ENCODE results near the gene HIC2. TPM values are rescaled to one million over a fixed set of nuclear protein-coding genes. Genes with fewer than 3 reads are reported as not detected.

HIC2 gene
- total and polyA plus RNA-seq, 7 donors = 0.94 to 3.2 (median 2.2) TPM

DNA sequence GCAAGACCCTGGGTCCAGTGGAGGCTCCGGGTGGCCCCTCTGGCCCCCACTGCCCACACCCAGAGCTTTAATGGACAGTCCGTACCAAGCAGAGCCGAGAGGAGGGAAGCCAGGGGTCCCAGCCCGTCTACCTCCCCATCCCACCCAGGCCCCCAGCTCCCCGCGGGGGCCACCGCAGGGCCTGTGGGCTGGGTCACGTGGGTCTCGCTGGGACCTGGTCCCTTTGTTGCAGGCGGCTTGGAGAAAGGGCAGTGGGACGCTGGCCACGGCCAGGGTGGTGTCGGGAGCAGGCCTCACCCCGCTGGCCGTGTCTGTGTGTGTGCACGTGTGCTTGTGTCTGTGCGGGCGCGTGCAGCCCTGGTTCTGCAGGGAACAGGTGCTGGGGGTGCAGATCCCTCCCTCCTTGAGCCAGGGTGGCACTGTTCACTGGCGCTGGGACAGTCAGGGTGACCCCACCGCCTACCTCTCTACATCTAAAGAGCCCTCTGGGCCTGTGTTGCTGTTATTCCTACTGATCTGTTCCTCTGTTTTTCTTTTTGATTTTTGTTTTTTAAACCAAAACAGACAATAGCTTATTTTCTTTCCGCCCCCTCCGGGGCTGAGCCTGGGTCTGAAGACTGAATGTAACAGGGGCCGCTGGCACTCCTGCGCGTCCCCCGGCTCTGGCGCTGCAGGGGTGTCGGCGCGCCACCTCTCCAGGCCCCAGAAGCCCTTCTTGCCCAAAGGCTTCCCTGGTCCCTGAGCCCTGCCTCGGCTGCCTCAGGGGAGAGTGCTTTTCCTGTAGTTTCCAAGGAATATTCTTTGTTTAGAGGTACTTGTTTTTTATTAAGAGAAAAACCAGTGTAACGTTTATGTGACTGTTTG lies 29.9 kb downstream of the HIC2 start:
- 94 to 97% (median 95%) methylated on average over 29 to 33 of the region's 33 CpGs for WGBS, 3 donors
- intact Hi-C loops (cut with DNase I) = no loop called here
- DNase-seq = peak in 1 of 2 donors; percentile 5
- no peak for ATAC-seq
- Histone ChIP-seq H3K4me1 (peaks cover 7% of the 10 kb centered on the region), H3K27ac (no peak overlapping the region), H3K36me3 (ENCODE audit: insufficient read depth in 1 of 2, low read depth in 1 of 2) (peaks cover 0 to 26% of the 10 kb centered on the region in 2 donors), H3K27me3 (ENCODE audit: insufficient read depth in 3 of 3, low read length in 2 of 3) (no peaks in the 10 kb centered on the region), H3K4me3 (no peak overlapping the region), H3K9me3 (no peaks in the 10 kb centered on the region)
- TF ChIP-seq, protein P1, sequence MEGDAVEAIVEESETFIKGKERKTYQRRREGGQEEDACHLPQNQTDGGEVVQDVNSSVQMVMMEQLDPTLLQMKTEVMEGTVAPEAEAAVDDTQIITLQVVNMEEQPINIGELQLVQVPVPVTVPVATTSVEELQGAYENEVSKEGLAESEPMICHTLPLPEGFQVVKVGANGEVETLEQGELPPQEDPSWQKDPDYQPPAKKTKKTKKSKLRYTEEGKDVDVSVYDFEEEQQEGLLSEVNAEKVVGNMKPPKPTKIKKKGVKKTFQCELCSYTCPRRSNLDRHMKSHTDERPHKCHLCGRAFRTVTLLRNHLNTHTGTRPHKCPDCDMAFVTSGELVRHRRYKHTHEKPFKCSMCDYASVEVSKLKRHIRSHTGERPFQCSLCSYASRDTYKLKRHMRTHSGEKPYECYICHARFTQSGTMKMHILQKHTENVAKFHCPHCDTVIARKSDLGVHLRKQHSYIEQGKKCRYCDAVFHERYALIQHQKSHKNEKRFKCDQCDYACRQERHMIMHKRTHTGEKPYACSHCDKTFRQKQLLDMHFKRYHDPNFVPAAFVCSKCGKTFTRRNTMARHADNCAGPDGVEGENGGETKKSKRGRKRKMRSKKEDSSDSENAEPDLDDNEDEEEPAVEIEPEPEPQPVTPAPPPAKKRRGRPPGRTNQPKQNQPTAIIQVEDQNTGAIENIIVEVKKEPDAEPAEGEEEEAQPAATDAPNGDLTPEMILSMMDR (IDR thresholded peaks at IDR 0.05) = no peak

DNA sequence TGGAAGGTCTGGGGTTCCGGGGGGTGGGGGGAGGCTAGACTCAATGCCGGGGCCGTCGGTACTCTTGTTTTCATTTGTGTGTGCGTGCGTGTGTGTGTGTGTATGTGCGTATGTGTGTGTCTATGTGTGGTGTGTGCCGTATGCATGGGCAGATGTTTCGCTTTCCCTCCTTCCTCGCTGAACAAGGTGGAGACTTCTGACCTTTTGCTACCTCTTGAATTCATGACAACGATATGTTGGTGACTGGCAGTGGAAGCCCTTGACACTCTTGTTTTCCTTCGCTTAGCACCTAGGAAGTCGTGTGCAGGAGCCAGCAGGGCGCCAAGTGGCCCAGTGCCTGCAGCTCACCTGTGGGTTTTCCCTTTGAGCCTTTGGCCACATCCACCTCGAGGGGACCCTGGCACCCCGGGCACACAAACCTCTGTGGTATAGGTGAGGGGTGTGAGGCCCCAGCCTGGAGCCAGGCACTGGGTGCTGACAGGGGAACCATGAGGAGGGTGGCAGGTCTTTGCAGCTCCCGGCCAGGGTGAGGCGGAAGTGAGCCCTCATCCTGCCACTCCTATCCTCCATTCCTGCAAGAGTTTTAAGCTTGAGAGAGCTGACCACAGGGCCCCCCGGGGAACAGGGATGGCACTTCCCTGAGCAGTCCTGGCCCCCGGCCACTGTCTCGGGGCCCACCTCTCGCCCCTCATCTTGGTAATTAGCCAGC lies 30.7 kb downstream of the HIC2 start:
- peaks cover 0 to 26% of the 10 kb centered on the region in 2 donors for H3K36me3 ChIP-seq (ENCODE audit: insufficient read depth in 1 of 2, low read depth in 1 of 2)
- DNase-seq = peak; percentile 10 to 41
- WGBS, 3 donors = 93 to 94% (median 94%) methylated on average over 22 of the region's 22 CpGs

DNA sequence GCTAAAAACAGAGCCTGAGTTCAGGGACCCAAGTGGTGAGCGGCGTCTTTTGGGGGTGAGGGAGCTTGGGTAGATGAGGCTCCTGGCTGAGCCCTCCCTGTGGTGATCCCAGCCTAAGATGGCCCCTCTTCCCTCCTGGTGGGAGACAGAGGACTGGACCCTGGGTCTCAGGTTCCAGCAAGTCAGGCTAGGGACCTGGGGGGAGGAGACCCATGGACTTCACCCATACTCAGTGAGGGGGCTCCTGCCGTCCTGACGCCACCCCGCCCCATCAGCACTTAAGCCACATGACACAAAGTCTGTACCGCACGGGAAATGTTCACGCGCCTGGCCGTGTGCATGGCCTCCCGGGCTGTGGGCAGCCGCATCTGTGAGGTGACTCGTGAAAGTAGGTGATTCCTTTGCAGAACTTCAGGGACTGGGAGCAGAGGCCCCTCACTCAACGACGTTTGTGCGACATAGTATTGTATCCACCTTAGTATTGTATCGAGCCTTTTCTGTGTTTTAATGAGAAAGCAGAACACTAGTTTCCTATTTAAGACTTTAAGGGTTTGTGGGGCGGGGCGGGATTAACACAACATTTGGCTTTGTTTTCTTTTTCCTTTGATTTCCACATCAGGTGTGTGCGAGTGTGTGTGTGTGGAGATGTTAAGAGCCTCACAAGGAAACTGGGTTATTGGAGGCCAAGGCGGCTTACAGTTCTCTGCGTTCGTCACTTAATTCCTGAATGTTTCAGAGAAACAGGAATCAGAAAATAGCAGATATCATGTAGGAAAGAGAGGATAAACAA lies 31.7 kb downstream of the HIC2 start:
- H3K27ac ChIP-seq = no peak overlapping the region
- no peaks in the 10 kb centered on the region for H3K27me3 ChIP-seq (ENCODE audit: insufficient read depth in 3 of 3, low read length in 2 of 3)
- no peaks in the 10 kb centered on the region for H3K9me3 ChIP-seq
- DNase-seq (peak; percentile 7 to 48), ATAC-seq (no peak)
- TF ChIP-seq, protein P1 (IDR thresholded peaks at IDR 0.05) = no peak
- no peak overlapping the region for H3K4me3 ChIP-seq
- peaks cover 0 to 26% of the 10 kb centered on the region in 2 donors for H3K36me3 ChIP-seq (ENCODE audit: insufficient read depth in 1 of 2, low read depth in 1 of 2)
- intact Hi-C loops (cut with DNase I) = no loop called here
- no peaks in the 10 kb centered on the region for H3K4me1 ChIP-seq
- 94 to 95% (median 94%) methylated on average over 23 of the region's 23 CpGs for WGBS, 3 donors

More for the DNA sequence above, 30.7 kb downstream of the HIC2 start:
- TF ChIP-seq, protein P1 (IDR thresholded peaks at IDR 0.05) = no peak
- intact Hi-C loops (cut with DNase I) = no loop called here
- no peaks in the 10 kb centered on the region for H3K9me3 ChIP-seq
- H3K27me3 ChIP-seq (ENCODE audit: insufficient read depth in 3 of 3, low read length in 2 of 3) = no peaks in the 10 kb centered on the region
- ATAC-seq = no peak
- no peak overlapping the region for H3K4me3 ChIP-seq
- peaks cover 6% of the 10 kb centered on the region for H3K4me1 ChIP-seq
- no peak overlapping the region for H3K27ac ChIP-seq

DNA sequence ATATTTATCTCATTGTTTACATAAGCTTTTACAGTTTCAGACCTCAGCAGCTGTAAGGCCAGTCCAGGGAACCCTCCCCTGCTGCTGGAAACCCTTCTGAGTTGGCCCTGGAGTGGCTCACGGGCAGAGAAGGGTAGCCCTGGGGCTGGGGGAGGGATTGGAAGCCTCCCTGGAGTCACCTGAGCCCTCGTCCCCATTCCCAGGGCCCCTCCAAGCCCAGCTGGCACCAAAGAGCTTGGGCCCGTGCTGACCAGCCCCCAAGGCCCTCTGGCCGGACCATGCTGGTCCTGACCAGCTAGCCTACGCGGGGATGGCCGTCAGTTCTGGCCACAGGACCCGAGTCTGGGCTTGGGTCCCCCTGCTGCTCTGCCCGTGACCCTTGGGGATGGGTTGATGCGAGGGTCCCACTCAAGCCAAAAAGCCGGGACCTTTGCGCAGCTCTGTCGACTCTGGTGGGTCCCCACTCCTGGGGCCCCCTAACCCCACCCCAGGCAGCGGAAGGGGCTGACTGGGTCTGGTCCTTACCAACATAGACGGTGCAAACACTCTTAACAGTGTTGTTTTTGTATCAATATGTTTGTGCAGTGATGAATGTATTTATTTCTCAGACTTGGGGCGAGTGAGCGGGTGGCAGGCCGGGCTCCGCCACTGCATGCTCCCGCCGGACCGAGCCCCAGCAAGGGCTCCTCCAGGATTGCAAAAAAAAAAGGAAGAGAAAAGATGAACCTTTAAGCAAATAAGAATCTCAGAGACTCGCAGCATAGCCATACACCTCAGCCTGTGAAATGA lies 32.6 kb downstream of the HIC2 start:
- Histone ChIP-seq H3K36me3 (ENCODE audit: insufficient read depth in 1 of 2, low read depth in 1 of 2) (peaks cover 0 to 26% of the 10 kb centered on the region in 2 donors), H3K4me3 (no peak overlapping the region), H3K27me3 (ENCODE audit: insufficient read depth in 3 of 3, low read length in 2 of 3) (no peaks in the 10 kb centered on the region), H3K27ac (no peak overlapping the region), H3K9me3 (no peaks in the 10 kb centered on the region), H3K4me1 (no peaks in the 10 kb centered on the region)
- 92 to 93% (median 92%) methylated on average over 23 of the region's 23 CpGs for WGBS, 3 donors
- intact Hi-C loops (cut with DNase I) = no loop called here
- DNase-seq = peak; percentile 6 to 42
- ATAC-seq = no peak
- TF ChIP-seq, protein P1 (IDR thresholded peaks at IDR 0.05) = no peak

Data from psoas muscle (tissue), 8 donors.